KMS-11 (cell line): ENCODE data around the gene HOXB3.

Experiments
- H2AFZ ChIP-seq: fragments of 200-600 bp; sonication (generic); 2 replicates; pipeline ENCODE4 v1.6.1; 2016; ENCODE audit warnings: antibody characterized with exemption, mixed run types, low read depth
- H3K27ac ChIP-seq: fragments of 200-600 bp; sonication (generic); 2 replicates; pipeline ENCODE4 v1.6.1; 2016; ENCODE audit warnings: mild to moderate bottlenecking, mixed run types
- H3K27me3 ChIP-seq: fragments of 200-600 bp; sonication (generic); 2 replicates; pipeline ENCODE4 v1.6.1; 2017; ENCODE audit warnings: mild to moderate bottlenecking, low read depth, mixed run types, moderate library complexity; ENCODE audit not compliant: insufficient read depth
- H3K36me3 ChIP-seq: fragments of 200-600 bp; sonication (generic); 2 replicates; pipeline ENCODE4 v1.6.1; 2017; ENCODE audit warnings: mild to moderate bottlenecking, mixed run types; ENCODE audit not compliant: insufficient read depth
- H3K4me1 ChIP-seq: fragments of 200-600 bp; sonication (generic); 2 replicates; pipeline ENCODE4 v1.6.1; 2016; ENCODE audit warnings: mild to moderate bottlenecking, low read depth, mixed run types; ENCODE audit not compliant: poor library complexity, severe bottlenecking
- H3K4me2 ChIP-seq: fragments of 200-600 bp; sonication (generic); 2 replicates; pipeline ENCODE4 v1.7.0; 2016; ENCODE audit warnings: mild to moderate bottlenecking, mixed run types
- H3K4me3 ChIP-seq: fragments of 200-600 bp; sonication (generic); IDR thresholded peaks from 2 replicates; pipeline ENCODE4 v1.6.1; 2017; ENCODE audit warnings: low read depth, low read length, mixed read lengths; ENCODE audit not compliant: insufficient read depth
- H3K79me2 ChIP-seq: fragments of 200-600 bp; sonication (generic); 2 replicates; pipeline ENCODE4 v1.6.1; 2016; ENCODE audit warnings: low read depth, mixed run types; ENCODE audit not compliant: insufficient read depth
- H3K9ac ChIP-seq: fragments of 200-600 bp; sonication (generic); 2 replicates; pipeline ENCODE4 v1.6.1; 2016; ENCODE audit warnings: mild to moderate bottlenecking, mixed run types
- H4K20me1 ChIP-seq: fragments of 200-600 bp; sonication (generic); 2 replicates; pipeline ENCODE4 v1.6.1; 2016; ENCODE audit warnings: mild to moderate bottlenecking, mixed run types; ENCODE audit not compliant: insufficient read depth
- TF ChIP-seq, protein P1 (sequence below): fragments of 200-600 bp; sonication (generic); conservative IDR thresholded peaks from 2 replicates; pipeline ENCODE4 v1.6.1; 2017; ENCODE audit warnings: low read depth, mild to moderate bottlenecking, antibody characterized with exemption, low read length, moderate library complexity, mixed read lengths

HOXB3 gene

DNA sequence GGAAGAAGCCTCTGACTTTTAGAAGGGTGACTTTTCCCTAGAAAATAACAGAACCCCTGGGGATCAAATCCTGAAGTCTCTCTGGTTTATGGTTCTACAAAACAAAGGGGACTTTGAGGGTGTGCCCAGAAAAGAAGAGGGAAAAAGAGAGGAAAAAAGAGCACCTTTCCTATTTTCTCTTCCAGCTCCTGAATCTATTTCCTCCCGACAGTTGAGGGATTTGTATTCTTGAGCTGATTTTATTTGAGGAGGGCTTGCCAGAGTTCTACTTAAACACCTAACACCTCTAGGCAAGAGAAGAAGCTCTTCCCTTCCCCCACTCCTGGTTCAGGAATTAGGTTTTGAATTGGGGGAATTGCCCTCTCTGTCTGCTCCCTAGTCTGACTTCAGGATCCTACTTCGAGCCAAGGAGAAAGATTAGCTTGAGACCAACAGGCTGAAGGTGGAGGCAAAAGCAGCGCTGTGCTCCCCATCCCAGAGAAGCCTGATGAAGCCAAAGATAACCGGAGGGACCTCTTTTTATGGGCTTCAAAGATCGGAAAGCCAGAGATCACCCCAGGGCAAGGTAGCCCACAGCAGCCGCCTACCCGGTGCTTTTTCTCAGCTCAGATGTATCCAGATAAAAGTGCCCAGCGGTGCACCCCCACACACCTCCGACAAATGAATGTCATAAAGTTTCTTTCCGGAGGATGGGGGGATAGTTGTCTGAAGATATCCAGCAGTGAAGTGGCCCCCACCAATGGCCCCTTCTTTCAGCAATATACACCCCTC is 796 bp downstream of the HOXB3 start:
- Histone ChIP-seq H3K27ac (no peak overlapping the region), H3K79me2 (no peaks in the 10 kb centered on the region), H2AFZ (no peak overlapping the region), H3K27me3 (peaks cover 6% of the 10 kb centered on the region), H3K36me3 (no peaks in the 10 kb centered on the region), H3K4me3 (no peak overlapping the region), H3K9ac (no peak overlapping the region), H3K4me1 (peaks cover 3% of the 10 kb centered on the region), H3K4me2 (no peak overlapping the region), H4K20me1 (no peaks in the 10 kb centered on the region)
- TF ChIP-seq, protein P1, sequence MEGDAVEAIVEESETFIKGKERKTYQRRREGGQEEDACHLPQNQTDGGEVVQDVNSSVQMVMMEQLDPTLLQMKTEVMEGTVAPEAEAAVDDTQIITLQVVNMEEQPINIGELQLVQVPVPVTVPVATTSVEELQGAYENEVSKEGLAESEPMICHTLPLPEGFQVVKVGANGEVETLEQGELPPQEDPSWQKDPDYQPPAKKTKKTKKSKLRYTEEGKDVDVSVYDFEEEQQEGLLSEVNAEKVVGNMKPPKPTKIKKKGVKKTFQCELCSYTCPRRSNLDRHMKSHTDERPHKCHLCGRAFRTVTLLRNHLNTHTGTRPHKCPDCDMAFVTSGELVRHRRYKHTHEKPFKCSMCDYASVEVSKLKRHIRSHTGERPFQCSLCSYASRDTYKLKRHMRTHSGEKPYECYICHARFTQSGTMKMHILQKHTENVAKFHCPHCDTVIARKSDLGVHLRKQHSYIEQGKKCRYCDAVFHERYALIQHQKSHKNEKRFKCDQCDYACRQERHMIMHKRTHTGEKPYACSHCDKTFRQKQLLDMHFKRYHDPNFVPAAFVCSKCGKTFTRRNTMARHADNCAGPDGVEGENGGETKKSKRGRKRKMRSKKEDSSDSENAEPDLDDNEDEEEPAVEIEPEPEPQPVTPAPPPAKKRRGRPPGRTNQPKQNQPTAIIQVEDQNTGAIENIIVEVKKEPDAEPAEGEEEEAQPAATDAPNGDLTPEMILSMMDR, result no peak

- Histone ChIP-seq H4K20me1 (no peaks in the 10 kb centered on the region), H3K36me3 (no peaks in the 10 kb centered on the region), H2AFZ (no peak overlapping the region), H3K4me1 (no peaks in the 10 kb centered on the region), H3K9ac (no peak overlapping the region), H3K79me2 (no peaks in the 10 kb centered on the region), H3K27ac (no peak overlapping the region), H3K27me3 (peaks cover 6% of the 10 kb centered on the region), H3K4me2 (no peak overlapping the region), H3K4me3 (no peak overlapping the region)
- TF ChIP-seq, protein P1, result no peak
Measured at GRCh38 chr17:48588528-48588927, 1.5 kb downstream of the HOXB3 start.

DNA sequence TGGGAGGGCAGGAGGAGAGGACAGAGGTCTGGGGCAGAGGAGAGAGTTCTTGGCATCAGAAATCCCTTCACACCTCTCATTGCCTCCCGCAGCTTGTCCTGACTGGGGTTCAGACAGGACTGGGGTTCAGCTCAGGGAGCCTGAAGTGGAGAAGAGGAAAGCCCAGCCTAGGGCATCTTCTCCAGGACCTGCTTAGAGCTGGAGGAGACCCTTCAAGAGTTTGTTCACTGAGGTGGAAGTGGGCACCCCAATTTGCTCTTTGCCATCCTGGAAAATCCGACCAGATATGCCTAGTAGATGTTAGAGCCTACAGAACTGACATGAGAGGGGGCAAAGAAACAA is 2.0 kb downstream of the HOXB3 start:
- H2AFZ ChIP-seq, result no peak overlapping the region
- no peaks in the 10 kb centered on the region for H4K20me1 ChIP-seq
- no peak overlapping the region for H3K4me2 ChIP-seq
- H3K27ac ChIP-seq, result no peak overlapping the region
- H3K4me1 ChIP-seq, result no peaks in the 10 kb centered on the region
- H3K4me3 ChIP-seq, result no peak overlapping the region
- H3K27me3 ChIP-seq, result peaks cover 6% of the 10 kb centered on the region
- no peaks in the 10 kb centered on the region for H3K36me3 ChIP-seq
- TF ChIP-seq, protein P1, result no peak
- H3K79me2 ChIP-seq, result no peaks in the 10 kb centered on the region
- no peak overlapping the region for H3K9ac ChIP-seq

DNA sequence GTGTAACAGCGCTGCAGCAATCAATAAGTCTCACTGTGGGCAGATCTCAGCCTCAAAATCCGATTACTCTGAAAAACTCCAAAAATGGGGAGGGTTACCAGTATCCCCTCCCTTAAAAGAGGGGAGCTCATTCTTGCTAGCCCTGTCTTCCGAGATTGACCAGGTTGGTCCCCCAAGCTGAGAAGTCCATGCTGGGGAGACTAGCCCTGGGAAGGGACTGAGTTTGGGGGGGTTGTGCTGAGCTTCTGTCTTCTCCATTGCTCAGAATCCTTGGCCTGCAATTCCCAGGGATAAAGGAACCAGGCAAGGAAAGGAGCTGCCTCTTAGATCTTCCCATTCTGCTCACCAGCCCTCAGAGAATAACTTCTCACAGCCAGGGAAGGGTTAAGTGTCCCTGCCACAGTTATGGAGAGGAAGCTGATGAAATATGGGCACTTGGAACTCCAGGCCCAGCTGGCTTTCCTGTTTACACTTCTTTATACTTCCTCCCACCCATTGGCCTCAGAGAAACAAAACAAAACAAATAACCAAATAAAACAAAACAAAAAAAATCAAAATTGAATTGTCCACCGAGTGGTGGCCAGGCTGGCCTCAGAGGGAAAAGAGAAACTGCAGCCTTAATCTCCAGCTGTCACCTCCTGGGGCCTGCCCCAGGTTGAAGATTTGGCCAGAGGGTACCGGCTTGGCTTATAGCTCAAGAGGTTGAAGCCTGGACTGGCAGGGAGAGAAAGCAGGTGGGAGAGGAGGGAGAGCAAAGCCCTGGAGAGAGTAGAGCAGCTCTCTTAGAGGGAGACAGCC is 2.6 kb downstream of the HOXB3 start:
- TF ChIP-seq, protein P1, result no peak
- no peak overlapping the region for H3K9ac ChIP-seq
- no peaks in the 10 kb centered on the region for H3K79me2 ChIP-seq
- H3K4me2 ChIP-seq, result no peak overlapping the region
- H3K27ac ChIP-seq, result no peak overlapping the region
- H2AFZ ChIP-seq, result no peak overlapping the region
- H3K4me3 ChIP-seq, result no peak overlapping the region
- H3K27me3 ChIP-seq, result peaks cover 3% of the 10 kb centered on the region; the same call in 1 of the 2 replicates
- no peaks in the 10 kb centered on the region for H4K20me1 ChIP-seq
- no peaks in the 10 kb centered on the region for H3K4me1 ChIP-seq
- H3K36me3 ChIP-seq, result no peaks in the 10 kb centered on the region
